Glomerular visceral epithelial cell (primary cell): ENCODE results near the gene ESM1.
"Not testable (repeated sequence)": the region's sequence is repeated elsewhere in the genome, so short reads cannot be mapped to it uniquely, and the experiment has no call there.

Source experiments
- DNase-seq: peaks from one replicate; pipeline ENCODE4 v3.0.0-alpha.2; 2016; ENCODE audit errors: extremely low spot score

ESM1 gene, protein sequence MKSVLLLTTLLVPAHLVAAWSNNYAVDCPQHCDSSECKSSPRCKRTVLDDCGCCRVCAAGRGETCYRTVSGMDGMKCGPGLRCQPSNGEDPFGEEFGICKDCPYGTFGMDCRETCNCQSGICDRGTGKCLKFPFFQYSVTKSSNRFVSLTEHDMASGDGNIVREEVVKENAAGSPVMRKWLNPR

GRCh38 chr5:54985301-54986268, at the start of gene ESM1:
ESM1 (minus strand) TSS chr5:54985593; CDS start chr5:54985517, 76 bp downstream.
- peak; percentile 4 for DNase-seq

GRCh38 chr5:55033568-55033967, 48.2 kb upstream of the ESM1 start:
- DNase-seq: no peak

GRCh38 chr5:55031492-55031891, 46.1 kb upstream of the ESM1 start:
- no peak for DNase-seq

GRCh38 chr5:55030676-55031369, 45.4 kb upstream of the ESM1 start:
- DNase-seq: no peak

DNA sequence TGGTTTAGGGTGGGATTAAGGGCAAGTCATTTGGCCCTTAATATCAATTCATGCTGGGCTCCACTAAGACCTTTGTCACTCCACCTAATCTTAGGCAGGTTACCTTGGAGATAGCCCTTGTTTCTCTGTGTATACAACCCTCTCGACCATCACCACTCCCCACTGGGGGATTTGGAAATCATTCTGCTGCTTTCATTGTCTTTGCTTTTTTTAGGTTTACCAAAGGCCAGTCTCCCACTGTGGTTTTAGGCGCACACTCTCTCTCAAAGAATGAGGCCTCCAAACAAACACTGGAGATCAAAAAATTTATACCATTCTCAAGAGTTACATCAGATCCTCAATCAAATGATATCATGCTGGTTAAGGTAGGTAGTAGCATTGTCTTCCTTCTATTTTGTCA, 44.8 kb upstream of the ESM1 start:
- DNase-seq: no peak

- no peak for DNase-seq
Observed at GRCh38 chr5:55027595-55027994, 42.2 kb upstream of the ESM1 start.

GRCh38 chr5:55022450-55022849, 37.1 kb upstream of the ESM1 start:
- no peak for DNase-seq

DNA sequence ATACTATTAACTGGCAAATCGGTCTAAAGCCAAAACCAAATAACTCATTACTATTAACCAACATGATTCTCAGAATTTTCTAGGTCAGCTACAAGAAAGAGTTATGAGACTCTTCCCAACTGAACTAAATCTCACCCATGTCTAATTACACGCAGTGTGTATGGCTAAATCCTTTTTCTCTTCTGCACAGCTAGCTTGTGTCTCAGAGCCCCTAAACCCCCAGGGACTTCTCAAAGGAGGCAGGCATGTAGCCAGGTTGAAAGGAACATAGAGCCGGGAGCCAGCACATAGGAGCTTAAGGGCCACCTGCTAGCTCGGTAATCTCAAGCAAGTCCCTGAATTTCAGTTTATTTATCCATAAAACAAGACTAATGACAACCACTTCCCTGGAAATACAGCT, 36.4 kb upstream of the ESM1 start:
- no peak for DNase-seq

- DNase-seq: no peak
Observed at GRCh38 chr5:55021410-55021809, 36.0 kb upstream of the ESM1 start.

GRCh38 chr5:55010149-55010548, 24.8 kb upstream of the ESM1 start:
- not testable (repeated sequence) for DNase-seq

DNA sequence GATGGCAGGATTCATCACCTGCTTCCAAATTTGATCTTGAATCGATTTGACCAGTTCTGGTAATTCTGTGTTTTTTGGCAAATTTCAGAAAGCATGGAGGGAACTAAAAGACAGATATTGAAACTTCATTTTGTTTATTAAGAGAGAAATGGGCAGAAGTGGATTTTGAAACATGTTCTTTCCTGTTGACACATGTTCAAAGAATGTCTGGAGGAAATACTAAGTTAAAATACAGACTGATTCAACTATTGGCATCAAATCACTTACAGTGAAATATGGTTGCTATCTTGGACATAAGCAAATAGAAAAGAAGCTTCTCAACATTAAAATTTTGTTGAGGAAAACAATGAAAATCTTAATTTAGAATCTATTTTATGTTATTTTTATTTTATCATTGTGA, 19.3 kb upstream of the ESM1 start:
- no peak for DNase-seq

GRCh38 chr5:55003432-55004065, 18.2 kb upstream of the ESM1 start:
- DNase-seq: no peak

DNA sequence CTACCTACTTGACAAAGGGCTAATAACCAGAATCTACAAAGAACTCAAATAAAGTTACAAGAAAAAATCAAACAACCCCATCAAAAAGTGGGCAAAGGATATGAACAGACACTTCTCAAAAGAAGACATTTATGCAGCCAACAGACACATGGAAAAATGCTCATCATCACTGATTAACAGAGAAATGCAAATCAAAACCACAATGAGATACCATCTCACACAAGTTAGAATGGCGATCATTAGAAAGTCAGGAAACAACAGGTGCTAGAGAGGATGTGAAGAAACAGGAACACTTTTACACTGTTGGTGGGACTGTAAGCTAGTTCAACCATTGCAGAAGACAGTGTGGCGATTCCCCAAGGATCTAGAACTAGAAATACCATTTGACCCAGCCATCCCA, 16.8 kb upstream of the ESM1 start:
- DNase-seq: not testable (repeated sequence)

DNA sequence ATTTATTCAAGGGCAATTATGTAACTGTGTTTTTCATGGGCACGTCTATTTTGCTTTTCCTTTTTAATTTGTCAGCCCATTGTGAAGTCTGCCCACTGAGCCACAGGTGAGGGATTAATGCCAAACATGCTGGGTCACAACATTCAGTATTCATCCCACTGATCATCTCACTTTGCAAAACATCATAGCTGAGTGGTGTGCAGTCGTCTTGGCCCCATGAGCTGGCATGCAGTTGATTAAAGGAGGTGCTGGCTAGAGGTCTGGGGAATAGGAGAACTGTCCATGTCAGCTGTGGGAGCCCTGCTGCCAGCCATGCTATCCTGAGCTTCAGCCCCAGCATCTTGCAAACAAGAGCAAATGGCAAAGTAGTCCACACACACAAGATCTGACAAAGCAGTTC, 11.7 kb upstream of the ESM1 start:
- no peak for DNase-seq

- no peak for DNase-seq
Observed at GRCh38 chr5:54996466-54996865, 11.1 kb upstream of the ESM1 start.

- DNase-seq: no peak
Observed at GRCh38 chr5:54995168-54995567, 9.8 kb upstream of the ESM1 start.

DNA sequence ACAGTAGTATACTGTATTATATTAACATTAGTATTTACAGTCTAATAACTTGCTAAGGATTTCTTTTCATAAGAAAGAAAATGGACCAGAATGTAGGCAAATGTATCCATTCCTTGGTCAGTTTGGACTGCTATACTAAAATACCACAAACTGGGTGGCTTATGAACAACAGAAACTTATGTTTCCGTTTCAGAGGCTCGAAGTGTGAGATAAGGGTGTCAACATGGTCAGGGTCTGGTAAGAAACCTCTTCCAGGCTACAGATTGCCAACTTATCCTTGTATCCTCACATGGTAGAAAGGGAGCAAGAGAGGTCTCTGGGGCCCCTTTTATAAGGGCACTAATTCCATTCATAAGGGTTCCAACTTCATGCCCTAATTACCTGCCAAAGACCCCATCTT, 9.2 kb upstream of the ESM1 start:
- no peak for DNase-seq

DNA sequence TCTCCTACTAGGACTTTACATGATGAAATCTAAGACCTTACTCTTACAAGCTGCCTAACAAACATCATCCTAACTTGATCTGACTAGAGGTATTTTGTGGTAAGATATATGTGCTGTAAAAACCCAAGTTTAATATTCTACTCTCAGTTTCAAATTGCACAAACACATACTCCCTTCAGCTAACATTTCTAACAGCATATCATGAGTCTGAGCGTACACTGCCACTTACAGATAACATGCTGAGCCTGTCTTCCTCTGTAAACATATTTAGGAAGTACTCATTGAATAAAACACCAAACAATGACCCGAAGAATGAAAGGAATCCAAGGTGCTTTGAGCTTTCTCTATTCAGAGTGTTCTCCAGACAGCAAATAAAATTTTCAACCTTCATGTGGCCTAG, 7.9 kb upstream of the ESM1 start:
- no peak for DNase-seq

GRCh38 chr5:54991416-54991815, 6.0 kb upstream of the ESM1 start:
- DNase-seq: no peak

GRCh38 chr5:54990841-54991258, 5.5 kb upstream of the ESM1 start:
- DNase-seq: no peak

DNA sequence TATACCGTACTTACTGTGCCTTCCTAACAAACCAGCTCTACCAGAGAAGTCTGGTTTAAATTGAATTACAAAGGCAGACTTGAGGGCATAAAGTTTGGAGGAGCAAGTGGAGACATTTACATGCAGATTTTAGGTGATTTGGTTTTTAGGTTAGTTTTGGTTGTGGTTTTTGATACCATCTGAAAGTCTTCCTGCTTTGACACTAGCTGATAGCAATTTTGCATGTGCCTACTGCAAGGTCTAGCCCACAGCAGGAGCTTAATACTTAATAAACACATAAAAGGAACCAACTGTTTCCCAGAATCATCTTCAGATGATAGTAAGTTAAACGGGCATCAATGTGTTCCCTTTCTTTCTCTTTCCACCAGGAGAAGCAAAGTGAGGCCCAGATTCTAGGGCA, 3.4 kb upstream of the ESM1 start:
- DNase-seq: no peak

- no peak for DNase-seq
Observed at GRCh38 chr5:54988218-54988617, 2.8 kb upstream of the ESM1 start.
